Motor neuron (in vitro differentiated cells): ENCODE results near the gene NCF4. TPM values are rescaled to one million over a fixed set of nuclear protein-coding genes. Genes with fewer than 3 reads are reported as not detected.

ENCODE experiments used
- ATAC-seq, 8 experiments: fragments of 200-7000 bp; cut with Tn5 transposase; replicated peaks in 6 of 8; 2 replicates each; pipeline ENCODE4 v1.8.0; 2021; ENCODE audit warnings: mild to moderate bottlenecking in 8 of 8, moderate library complexity in 8 of 8
- H3K27ac ChIP-seq, 2 donors: fragments of 250-450 bp; sonication (Bioruptor Pico); 2 replicates each; pipeline ENCODE4 v1.9.0; 2021; ENCODE audit warnings: antibody characterized with exemption in 2 of 2, mild to moderate bottlenecking in 2 of 2, moderate library complexity in 1 of 2
- H3K4me1 ChIP-seq, 2 donors: fragments of 250-450 bp; sonication (Bioruptor Pico); replicated peaks in 1 of 2; 2 replicates each; pipeline ENCODE4 v1.6.1; 2021; ENCODE audit warnings: antibody characterized with exemption in 2 of 2, mild to moderate bottlenecking in 2 of 2, moderate library complexity in 1 of 2
- H3K4me3 ChIP-seq, 5 donors: fragments of 250-450 bp; sonication (Bioruptor Pico); 2 replicates each; pipeline ENCODE4 v1.9.0; 2021; ENCODE audit warnings: antibody characterized with exemption in 5 of 5, mild to moderate bottlenecking in 5 of 5, moderate library complexity in 4 of 5
- WGBS, 10 experiments: fragments of 450-650 bp; shearing (Covaris generic); methylation state at CpG; one replicate each; pipeline ENCODE4 v1.0.0; 2022; 5-methylcytosine and 5-hydroxymethylcytosine counted together
- in situ Hi-C, 9 experiments: fragments of 400-800 bp; cut with MboI; loops; one replicate each; pipeline ENCODE4 v1.15.0; 2021; ENCODE audit warnings: low sequenced_read_pairs in 9 of 9, low pct_unique_long_range_greater_than_20kb in 2 of 9; ENCODE audit not compliant: unreplicated experiment in 9 of 9
- total RNA-seq, 8 experiments: library from RNA; unstranded; fragments of 300-600 nt; gene quantifications; 2 replicates each; pipeline versions ENCODE4 v1.2.3 to v1.2.4, GENCODE V29; 2022

The NCF4 gene
- under 1 TPM in 3 of 8 experiments, not detected in 5; 0.05 to 0.81 (median 0.21) TPM for total RNA-seq

GRCh38 chr22:36860821-36861659, at the start of gene NCF4:
Gene NCF4, plus strand, starts transcription at chr22:36861006. Its CDS starts 166 bp downstream, at chr22:36861172.
- peaks cover 0 to 2% of the 10 kb centered on the region in 2 donors for H3K4me1 ChIP-seq
- no peak within 1 kb of the TSS for H3K27ac ChIP-seq
- 20 to 100% (median 83%) methylated on average over 1 to 6 of the region's 17 CpGs; no CpG with 5 or more reads in 1 of the 10 experiments for WGBS, 10 experiments
- no peak for ATAC-seq
- in situ Hi-C loops, result loop anchor here in 2 of 9 experiments (25.0 kb wide), 2 partner anchors 299 to 324 kb away; partner anchors contain the start of gene EIF3D (in 1 of the 2)
- no peak within 1 kb of the TSS for H3K4me3 ChIP-seq

DNA sequence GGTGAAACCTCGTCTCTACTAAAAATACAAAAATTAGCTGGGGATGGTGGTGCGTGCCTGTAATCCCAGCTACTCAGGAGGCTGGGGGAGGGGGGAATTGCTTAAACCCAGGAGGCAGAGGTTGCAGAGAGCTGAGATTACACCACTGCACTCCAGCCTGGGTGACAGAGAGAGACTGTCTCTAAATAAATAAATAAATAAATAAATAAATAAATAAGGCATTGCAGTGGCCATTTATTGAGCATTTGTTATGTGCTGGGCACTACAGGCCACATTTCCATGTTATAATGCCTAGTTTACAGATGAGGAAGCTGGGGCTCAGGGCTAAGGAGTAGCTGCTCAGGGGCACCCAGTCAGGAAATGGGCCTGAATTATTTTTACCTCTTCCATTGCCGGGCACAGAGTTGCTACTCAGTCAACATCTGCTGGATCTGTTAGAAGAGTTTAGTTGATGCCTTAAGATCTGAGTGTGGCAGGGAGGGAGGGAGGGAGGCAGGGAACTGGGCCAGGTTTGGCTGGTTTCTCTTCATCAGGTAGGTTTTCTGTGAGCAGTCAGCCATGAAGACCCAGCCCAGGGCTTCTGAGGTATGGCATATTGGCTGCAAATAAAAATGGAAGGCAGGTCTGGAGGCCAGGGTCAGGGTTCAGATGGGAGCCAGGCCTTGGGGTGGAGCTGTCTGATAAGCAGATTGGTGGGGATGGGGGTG, 49.6 kb upstream of the NCF4 start:
- in situ Hi-C loops, result no loop called here
- H3K4me3 ChIP-seq, result no peak overlapping the region
- H3K4me1 ChIP-seq, result peaks cover 0 to 2% of the 10 kb centered on the region in 2 donors
- ATAC-seq, result no peak
- H3K27ac ChIP-seq, result no peak overlapping the region
- WGBS, 10 experiments, result 20 to 94% (median 80%) methylated on average over 1 to 3 of the region's 3 CpGs; no CpG with 5 or more reads in 5 of the 10 experiments

GRCh38 chr22:36814801-36815200, 46.0 kb upstream of the NCF4 start:
- in situ Hi-C loops, result no loop called here
- Histone ChIP-seq H3K4me3 (no peak overlapping the region), H3K27ac (no peak overlapping the region), H3K4me1 (peaks cover 6 to 7% of the 10 kb centered on the region in 2 donors)
- WGBS, 10 experiments, result 20 to 92% (median 50%) methylated on average over 2 to 8 of the region's 10 CpGs; no CpG with 5 or more reads in 2 of the 10 experiments
- ATAC-seq, result no peak

- 0 to 80% (median 40%) methylated on average over 1 to 2 of the region's 8 CpGs; no CpG with 5 or more reads in 5 of the 10 experiments for WGBS, 10 experiments
- peaks cover 6 to 7% of the 10 kb centered on the region in 2 donors for H3K4me1 ChIP-seq
- no peak for ATAC-seq
- in situ Hi-C loops, result no loop called here
- no peak overlapping the region for H3K4me3 ChIP-seq
- H3K27ac ChIP-seq, result no peak overlapping the region
Measured at GRCh38 chr22:36815558-36816338, 45.1 kb upstream of the NCF4 start.

DNA sequence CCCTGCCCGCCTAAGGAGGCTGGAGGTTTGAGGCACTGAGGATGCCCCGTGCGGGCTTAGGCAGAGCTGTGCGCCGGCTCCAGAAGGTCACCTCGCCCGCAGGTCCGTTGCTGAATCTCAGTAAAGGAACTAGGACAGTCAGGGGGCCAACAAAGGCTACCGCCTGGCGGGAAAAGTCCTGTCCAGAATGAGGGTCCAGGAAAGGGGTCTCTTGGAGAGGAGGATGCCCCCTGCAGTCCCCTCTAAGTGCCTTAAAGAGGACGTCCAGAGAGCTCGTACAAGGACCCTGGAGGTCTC, 44.5 kb upstream of the NCF4 start:
- in situ Hi-C loops, result no loop called here
- 0 to 15% (median 5%) methylated on average over 2 to 8 of the region's 12 CpGs; no CpG with 5 or more reads in 6 of the 10 experiments for WGBS, 10 experiments
- Histone ChIP-seq H3K4me3 (peak overlapping the region in 3 of 5 donors; percentile 23 to 31 (median 28)), H3K4me1 (peaks cover 6 to 7% of the 10 kb centered on the region in 2 donors), H3K27ac (no peak overlapping the region)
- ATAC-seq, result no peak

DNA sequence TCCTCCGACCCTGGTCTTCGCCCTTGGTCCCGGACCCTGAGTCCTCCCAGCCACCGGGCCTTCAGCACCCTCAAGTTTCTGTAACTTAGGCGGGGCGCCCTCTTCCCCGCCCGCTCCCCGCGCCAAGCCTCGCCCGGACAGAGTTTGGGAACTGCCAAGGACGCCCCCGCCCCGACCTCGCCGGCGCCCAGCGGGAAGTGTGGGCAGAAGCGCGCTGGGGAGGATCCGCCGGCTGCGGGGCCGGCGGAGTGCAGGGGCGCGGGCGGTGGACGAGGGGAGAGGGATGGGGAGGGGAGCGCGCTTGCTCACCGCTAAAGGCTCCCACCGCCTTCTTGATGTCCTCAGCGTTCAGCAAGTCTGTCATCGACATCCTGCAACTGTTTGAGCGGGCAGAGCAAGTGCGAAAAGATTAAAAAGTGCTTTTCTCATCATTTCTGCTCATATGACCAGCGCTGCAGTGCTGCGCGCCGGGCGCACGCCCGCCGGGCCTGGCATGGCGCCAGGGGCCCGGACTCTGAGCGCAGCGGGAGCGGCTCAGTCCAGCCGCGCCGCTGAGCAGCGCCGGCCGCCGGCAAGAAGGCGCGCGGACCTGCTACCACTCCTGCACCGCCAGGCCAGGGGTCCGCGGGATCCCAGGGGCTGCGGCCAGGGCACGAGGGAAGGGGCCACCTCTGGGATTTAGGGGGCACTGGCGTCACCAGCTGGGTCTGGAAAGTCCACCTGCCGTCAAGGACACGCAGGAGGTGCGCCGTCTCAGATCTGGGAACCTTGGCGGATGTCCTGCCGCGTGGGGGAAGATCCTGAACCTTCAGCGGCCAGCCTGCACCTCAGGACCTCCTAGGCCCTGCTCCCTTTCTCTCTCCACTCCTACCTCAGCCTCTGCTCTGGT, 43.9 kb upstream of the NCF4 start, which contains the start of gene PVALB:
PVALB (minus strand) TSS at position 400 of the 889 bp plus-strand sequence; CDS start at position 370, 30 bp downstream.
- WGBS, 10 experiments, result 0% methylated on average over 2 to 21 of the region's 75 CpGs; no CpG with 5 or more reads in 7 of the 10 experiments
- Histone ChIP-seq H3K4me1 (peaks cover 6 to 7% of the 10 kb centered on the region in 2 donors), H3K4me3 (peak within 1 kb of the TSS; percentile 13 to 31 (median 26)), H3K27ac (no peak within 1 kb of the TSS)
- in situ Hi-C loops, result no loop called here
- ATAC-seq, result peak; percentile 86 to 95 (median 92)

DNA sequence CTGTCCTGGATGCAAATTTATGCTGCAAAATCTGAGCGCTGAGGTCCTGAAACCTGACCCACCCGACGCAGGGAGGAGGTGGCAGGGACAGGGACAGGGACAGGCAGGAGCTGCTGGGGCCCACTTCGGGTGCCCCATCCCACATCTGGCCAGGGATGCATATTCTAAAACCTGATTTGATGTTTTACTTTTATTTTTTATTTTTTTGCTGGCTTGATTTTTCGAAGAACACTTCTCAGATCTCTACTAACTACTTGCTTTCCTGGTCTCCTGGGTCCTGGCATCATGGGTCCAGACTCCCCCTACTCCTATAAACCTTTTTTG, 43.3 kb upstream of the NCF4 start:
- in situ Hi-C loops, result no loop called here
- peaks cover 6 to 7% of the 10 kb centered on the region in 2 donors for H3K4me1 ChIP-seq
- no peak overlapping the region for H3K4me3 ChIP-seq
- H3K27ac ChIP-seq, result no peak overlapping the region
- no peak for ATAC-seq
- WGBS, 10 experiments, result 29 to 60% (median 51%) methylated on average over 1 to 4 of the region's 5 CpGs; no CpG with 5 or more reads in 3 of the 10 experiments

- in situ Hi-C loops, result no loop called here
- no peak overlapping the region for H3K27ac ChIP-seq
- WGBS, 10 experiments, result 70 to 100% (median 87%) methylated on average over 1 to 3 of the region's 6 CpGs; no CpG with 5 or more reads in 6 of the 10 experiments
- H3K4me1 ChIP-seq, result peaks cover 6 to 7% of the 10 kb centered on the region in 2 donors
- no peak overlapping the region for H3K4me3 ChIP-seq
- ATAC-seq, result peak in 2 of 8 experiments; percentile 22 to 56
Measured at GRCh38 chr22:36818010-36818642, 42.7 kb upstream of the NCF4 start.

DNA sequence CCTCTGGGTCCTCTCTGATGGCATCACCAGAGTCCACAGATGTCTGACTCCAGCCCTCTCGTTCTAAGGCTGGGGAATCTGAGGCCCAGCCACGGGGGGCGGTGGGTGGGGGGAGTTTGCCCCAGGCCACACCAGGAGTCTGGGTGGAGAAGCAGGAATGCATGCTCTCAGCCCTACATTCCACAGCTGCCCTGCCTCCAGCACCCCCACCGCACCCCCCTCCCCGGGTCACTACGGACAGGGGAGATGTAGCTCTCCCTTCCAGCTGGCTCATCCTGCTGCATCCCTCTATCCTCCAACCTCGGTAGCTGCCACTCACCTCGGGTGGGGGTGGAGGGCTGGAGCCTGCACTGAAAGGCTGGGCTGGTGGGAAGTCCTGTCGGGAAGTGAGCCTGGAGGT, 41.7 kb upstream of the NCF4 start:
- H3K27ac ChIP-seq, result no peak overlapping the region
- no peak overlapping the region for H3K4me3 ChIP-seq
- peaks cover 6 to 7% of the 10 kb centered on the region in 2 donors for H3K4me1 ChIP-seq
- in situ Hi-C loops, result no loop called here
- no CpG with 5 or more reads among the region's 9 CpGs for WGBS, 10 experiments
- ATAC-seq, result no peak

DNA sequence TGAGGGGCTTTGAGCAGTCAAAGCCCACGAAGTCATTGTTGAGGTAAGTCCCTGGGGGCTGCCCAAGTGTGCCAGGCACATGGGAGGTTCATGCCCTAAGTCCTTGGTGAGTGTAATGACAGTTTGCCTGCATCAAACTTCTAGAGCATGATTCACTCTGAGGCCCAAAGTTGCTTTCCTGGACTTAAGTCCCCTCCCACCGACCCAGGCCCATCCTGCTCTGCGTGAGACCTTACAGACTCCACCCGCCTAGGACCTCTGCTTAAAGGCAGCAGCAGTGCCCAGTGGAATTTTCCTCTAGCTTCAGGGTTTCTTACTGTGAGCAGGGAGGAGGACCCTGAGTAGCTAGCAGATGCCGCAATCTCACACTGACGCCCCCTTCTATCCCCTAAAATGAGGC, 38.2 kb upstream of the NCF4 start:
- ATAC-seq, result peak in 2 of 8 experiments; percentile 16 to 34

DNA sequence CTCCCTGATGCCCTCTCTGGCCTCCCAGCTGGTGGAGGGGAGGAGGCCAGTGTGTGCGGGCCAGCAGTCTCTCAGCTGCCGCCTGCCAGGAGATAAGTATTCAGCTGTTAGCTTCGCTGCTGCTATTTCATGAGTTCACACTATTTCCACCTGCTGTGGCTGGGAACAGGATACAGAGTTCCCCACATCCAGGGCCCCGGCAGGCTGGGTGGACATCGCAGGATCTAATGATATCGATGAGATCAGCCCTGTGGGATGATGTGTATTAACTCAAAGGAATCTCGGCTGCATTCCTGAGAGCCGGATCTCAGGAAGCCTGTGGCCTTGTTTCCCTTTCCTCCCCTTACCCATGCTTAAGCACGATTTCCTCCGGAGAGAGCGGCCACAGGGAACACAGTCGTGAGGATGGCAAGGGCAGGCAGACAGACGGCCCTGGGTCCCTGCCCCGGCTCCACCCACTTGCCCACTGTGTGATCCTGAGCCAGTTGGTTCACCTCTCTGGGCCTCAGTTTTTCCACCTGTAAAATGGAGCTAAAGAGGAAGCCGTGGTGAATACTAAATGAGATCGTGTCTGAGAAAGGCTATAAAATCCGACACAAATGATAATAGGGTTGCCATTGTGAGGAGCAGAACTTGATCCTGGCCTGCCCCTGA, 37.5 kb upstream of the NCF4 start:
- peak in 1 of 8 experiments; percentile 26 for ATAC-seq
- WGBS, 10 experiments, result 0 to 83% (median 49%) methylated on average over 1 to 6 of the region's 17 CpGs; no CpG with 5 or more reads in 2 of the 10 experiments
- H3K27ac ChIP-seq, result no peak overlapping the region
- in situ Hi-C loops, result no loop called here
- no peaks in the 10 kb centered on the region for H3K4me1 ChIP-seq
- no peak overlapping the region for H3K4me3 ChIP-seq

More for the DNA sequence above, 38.2 kb upstream of the NCF4 start:
- Histone ChIP-seq H3K4me3 (no peak overlapping the region), H3K4me1 (no peaks in the 10 kb centered on the region), H3K27ac (no peak overlapping the region)
- 20 to 80% (median 57%) methylated on average over 1 to 3 of the region's 6 CpGs; no CpG with 5 or more reads in 4 of the 10 experiments for WGBS, 10 experiments
- in situ Hi-C loops, result no loop called here
